Endothelial cell of umbilical vein (primary cell): ENCODE measurements around the gene KCNH1. TPM values are rescaled to one million over a fixed set of nuclear protein-coding genes. Genes with fewer than 3 reads are reported as not detected.
"Not testable (repeated sequence)": the region's sequence is repeated elsewhere in the genome, so short reads cannot be mapped to it uniquely, and the experiment has no call there.

ENCODE experiments used
- BruUV-seq: library from RNA; stranded (reverse); fragments of 400-500 nt; replicated peaks from 2 replicates; lab custom pipeline; 2021; lab: Mats Ljungman, UMichigan
- CTCF ChIA-PET: fragments of 300-600, 350-600 bp; sonication (Branson Sonifier 250); formaldehyde crosslinking; loops from one replicate; lab custom pipeline; 2021; ENCODE audit warnings: antibody characterized with exemption, inconsistent platforms; lab: Charles Lee
- POLR2A ChIA-PET: fragments of 300-600, 350-600 bp; sonication (Branson Sonifier 250); formaldehyde crosslinking; loops from one replicate; lab custom pipeline; 2021; ENCODE audit warnings: antibody characterized with exemption, inconsistent platforms; lab: Charles Lee
- DNase-seq: peaks from one replicate; pipeline ENCODE4 v3.0.0-alpha.2; 2011; ENCODE audit warnings: low read depth, low spot score
- FAIRE-seq: peaks from 2 replicates; lab custom pipeline; 2011; peaks lifted over from hg19 to GRCh38; lab: Jason Lieb, UNC
- H2AFZ ChIP-seq: 2 replicates; pipeline ENCODE4 v1.6.0; 2012; ENCODE audit warnings: low read depth, low read length, control low read depth, inconsistent platforms
- H3K27ac ChIP-seq: 2 replicates; pipeline ENCODE4 v1.5.1; 2011; ENCODE audit warnings: low read depth, mild to moderate bottlenecking, control low read depth, low read length, moderate library complexity; ENCODE audit not compliant: insufficient read depth
- H3K27me3 ChIP-seq, 2 experiments: 2 replicates each; pipeline versions ENCODE4 v1.6.0 to v1.6.1; 2011; ENCODE audit warnings: low read length in 2 of 2, mixed read lengths in 1 of 2; ENCODE audit not compliant: control insufficient read depth in 2 of 2, insufficient read depth in 2 of 2
- H3K36me3 ChIP-seq, 2 experiments: 2 replicates in 1 of 2; 3 replicates in 1 of 2; pipeline ENCODE4 v1.5.1; 2011; ENCODE audit warnings: low read length in 2 of 2, mild to moderate bottlenecking in 1 of 2, moderate library complexity in 1 of 2; ENCODE audit not compliant: control insufficient read depth in 2 of 2, insufficient read depth in 2 of 2; ENCODE audit errors: extremely low read depth in 1 of 2
- H3K4me1 ChIP-seq: 3 replicates; pipeline ENCODE4 v1.5.1; 2011; ENCODE audit warnings: mild to moderate bottlenecking, low read length; ENCODE audit not compliant: control insufficient read depth, insufficient read depth; ENCODE audit errors: extremely low read depth
- H3K4me2 ChIP-seq: 2 replicates; pipeline ENCODE4 v1.6.1; 2011; ENCODE audit warnings: low read length, control low read depth, mixed read lengths; ENCODE audit not compliant: insufficient read depth
- H3K4me3 ChIP-seq, 3 experiments: fragments of 200-600 bp in 1 of 3; sonication (generic), shearing (Covaris generic) in 1 of 3; replicated peaks in 1 of 3; 2 replicates each; pipeline ENCODE4 v1.5.1; 2011 to 2016; ENCODE audit warnings: control low read depth in 3 of 3, low read length in 3 of 3, mild to moderate bottlenecking in 2 of 3, inconsistent platforms in 1 of 3, low read depth in 1 of 3, moderate library complexity in 1 of 3; ENCODE audit not compliant: insufficient read depth in 1 of 3
- H3K79me2 ChIP-seq: 2 replicates; pipeline ENCODE4 v1.6.0; 2012; ENCODE audit warnings: low read length, inconsistent platforms; ENCODE audit not compliant: control insufficient read depth, insufficient read depth
- H3K9ac ChIP-seq: replicated peaks from 2 replicates; pipeline ENCODE3; 2011; ENCODE audit warnings: low read length, control low read depth; ENCODE audit not compliant: insufficient read depth; ENCODE audit errors: extremely low read depth
- H3K9me1 ChIP-seq: replicated peaks from 3 replicates; pipeline ENCODE4 v1.6.0; 2011; ENCODE audit warnings: mild to moderate bottlenecking, low read length; ENCODE audit not compliant: control insufficient read depth, insufficient read depth; ENCODE audit errors: extremely low read depth
- H3K9me3 ChIP-seq: replicated peaks from 2 replicates; pipeline ENCODE4 v1.5.1; 2012; ENCODE audit warnings: low read length, inconsistent platforms; ENCODE audit not compliant: control insufficient read depth, insufficient read depth
- H4K20me1 ChIP-seq: replicated peaks from 2 replicates; pipeline ENCODE3; 2011; ENCODE audit warnings: mild to moderate bottlenecking, low read length; ENCODE audit not compliant: control insufficient read depth, insufficient read depth; ENCODE audit errors: extremely low read depth
- GATA2 ChIP-seq: IDR thresholded peaks from 2 replicates; pipeline ENCODE4 v1.7.0; 2011; ENCODE audit warnings: low read depth, mild to moderate bottlenecking, moderate library complexity, mixed read lengths, low read length; ENCODE audit not compliant: insufficient read length, insufficient read depth
- MAX ChIP-seq: IDR thresholded peaks from 2 replicates; pipeline ENCODE4 v1.6.1; 2011; ENCODE audit not compliant: insufficient read depth, insufficient read length
- MYC ChIP-seq: IDR thresholded peaks from one replicate; pipeline ENCODE4 v1.6.1; 2011; ENCODE audit warnings: mild to moderate bottlenecking, low read depth, low read length
- POLR2A ChIP-seq: IDR thresholded peaks from 2 replicates; pipeline ENCODE4 v1.6.1; 2012; ENCODE audit warnings: low read depth, mild to moderate bottlenecking, control low read depth, low read length
- dilution Hi-C: fragments of 300-500 bp; cut with MboI; formaldehyde crosslinking; loops from one replicate; pipeline ENCODE4 v1.15.0; 2019; ENCODE audit warnings: low sequenced_read_pairs; ENCODE audit not compliant: extremely low pct_ligation_motif_present
- intact Hi-C: fragments of 100-400 bp; cut with micrococcal nuclease; formaldehyde crosslinking; loops from one replicate; pipeline ENCODE4 v1.10.0; 2022
- polyA plus RNA-seq, 4 experiments: library from polyadenylated mRNA; depleted of rRNA in 3 of 4; stranded (reverse) in 3 of 4; unstranded in 1 of 4; fragments of >200 nt; gene quantifications; 2 replicates each; pipeline versions ENCODE4 v1.2.1 to v1.2.3, GENCODE V29; 2011 to 2012; ENCODE audit warnings: missing spikeins in 1 of 4
- total RNA-seq: library from RNA; stranded (reverse); gene quantifications from 2 replicates; pipeline ENCODE4 v1.2.3, GENCODE V29; 2021

The KCNH1 gene
- total and polyA plus RNA-seq, 2 donors (not counting 3 experiments of a cell fraction or from before 2014, with no cell fraction given), result not detected

GRCh38 chr1:211007830-211008229 is 126.1 kb downstream of the KCNH1 start:
- POLR2A ChIA-PET, result no interaction called here
- H3K9me3 ChIP-seq, result no peaks in the 10 kb centered on the region
- FAIRE-seq (no peak), DNase-seq (no peak)
- dilution Hi-C loops (no loop called here), intact Hi-C loops (no loop called here)
- no peak overlapping the region for H3K27ac ChIP-seq
- H3K9me1 ChIP-seq, result no peaks in the 10 kb centered on the region
- H3K79me2 ChIP-seq, result no peaks in the 10 kb centered on the region
- H3K4me2 ChIP-seq, result no peak overlapping the region
- TF ChIP-seq POLR2A (no peak), GATA2 (no peak), MAX (no peak), MYC (no peak)
- no peaks in the 10 kb centered on the region for H3K4me1 ChIP-seq
- H4K20me1 ChIP-seq, result no peaks in the 10 kb centered on the region
- CTCF ChIA-PET, result no interaction called here
- H3K4me3 ChIP-seq, result no peak overlapping the region
- H3K36me3 ChIP-seq, result no peaks in the 10 kb centered on the region
- no peak overlapping the region for H3K9ac ChIP-seq
- no peak overlapping the region for H2AFZ ChIP-seq
- BruUV-seq, result no TSS peak
- no peaks in the 10 kb centered on the region for H3K27me3 ChIP-seq

DNA sequence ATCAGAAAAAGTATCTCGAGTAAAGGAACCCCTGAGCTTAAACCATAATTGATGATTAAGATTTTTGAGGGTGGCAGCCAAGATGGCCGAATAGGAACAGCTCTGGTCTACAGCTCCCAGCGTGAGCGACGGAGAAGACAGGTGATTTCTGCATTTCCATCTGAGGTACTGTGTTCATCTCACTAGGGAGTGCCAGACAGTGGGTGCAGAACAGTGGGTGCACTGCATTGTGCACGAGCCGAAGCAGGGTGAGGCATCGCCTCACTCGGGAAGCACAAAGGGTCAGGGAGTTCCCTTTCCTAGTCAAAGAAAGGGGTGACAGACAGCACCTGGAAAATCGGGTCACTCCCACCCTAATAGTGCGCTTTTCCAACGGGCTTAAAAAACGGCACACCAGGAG is 138.0 kb downstream of the KCNH1 start:
- FAIRE-seq, CTCF ChIA-PET, H3K9ac ChIP-seq, dilution Hi-C loops, H3K4me2 ChIP-seq, H3K27me3 ChIP-seq, H3K4me1 ChIP-seq, H3K4me3 ChIP-seq, H3K27ac ChIP-seq, POLR2A ChIA-PET, DNase-seq, H3K79me2 ChIP-seq, H3K9me1 ChIP-seq, H4K20me1 ChIP-seq, H3K36me3 ChIP-seq, H2AFZ ChIP-seq, intact Hi-C loops, H3K9me3 ChIP-seq, BruUV-seq: not testable (repeated sequence)
